ENCODE data around the gene CLTA. TPM values are rescaled to one million over a fixed set of nuclear protein-coding genes. Genes with fewer than 3 reads are reported as not detected.

CLTA gene
- total and polyA plus RNA-seq, 2 of the 8 experiments (the other 6 are each of a cell fraction or from before 2014, with no cell fraction given): 137 to 236 TPM

- Histone ChIP-seq H3K56ac (replicated peaks; ENCODE audit: insufficient read length, low read depth, low read length) (no peak overlapping the region), H3K23ac (ENCODE audit: insufficient read length) (no peak overlapping the region)
- no peak for FAIRE-seq
These were observed 30.9 kb downstream of the CLTA start for GRCh38 chr9:36221667-36222066.

More at GRCh38 chr9:36221667-36222066, 30.9 kb downstream of the CLTA start:
- Histone ChIP-seq H2AK5ac (ENCODE audit: low read depth, low read length) (no peak overlapping the region), H4K5ac (ENCODE audit: insufficient read length, low read depth, low read length) (no peak overlapping the region), H2BK20ac (ENCODE audit: low read length) (no peak overlapping the region), H3K4me2 (ENCODE audit: insufficient read depth in 1 of 2, low read depth in 2 of 2, low read length in 2 of 2) (no peak overlapping the region), H3K36me3 (ENCODE audit: control insufficient read depth in 2 of 4, insufficient read depth in 4 of 4, low read length in 3 of 4) (peaks cover 7 to 46% (median 33%) of the 10 kb centered on the region in 4 experiments), H2AFZ (ENCODE audit: low read length) (no peak overlapping the region), H4K20me1 (replicated peaks in 1 of 2; ENCODE audit: control insufficient read depth in 1 of 2, insufficient read depth in 2 of 2, low read length in 2 of 2) (peaks cover 2 to 3% of the 10 kb centered on the region in 2 experiments), H3K14ac (ENCODE audit: insufficient read length) (no peak overlapping the region), H3K18ac (ENCODE audit: extremely low read depth, low read length) (no peak overlapping the region), H4K91ac (replicated peaks; ENCODE audit: insufficient read length, low read length) (no peak overlapping the region), H3K4ac (replicated peaks; ENCODE audit: insufficient read length, low read depth, low read length) (no peak overlapping the region), H2BK5ac (ENCODE audit: low read depth, low read length) (no peak overlapping the region), H3K27ac (ENCODE audit: low read depth, low read length) (no peak overlapping the region), H3K4me3 (ENCODE audit: extremely low read depth in 1 of 4, insufficient read depth in 2 of 4, low read depth in 3 of 4, low read length in 4 of 4) (no peak overlapping the region), H2BK15ac (ENCODE audit: low read length) (no peak overlapping the region), H3K23me2 (ENCODE audit: low read depth, low read length) (no peaks in the 10 kb centered on the region), H2BK12ac (ENCODE audit: low read depth, low read length) (no peak overlapping the region), H3K79me2 (ENCODE audit: control insufficient read depth in 1 of 2, insufficient read depth in 2 of 2, low read length in 2 of 2) (no peaks in the 10 kb centered on the region; a peak in 1 of 4 replicates), H3K79me1 (ENCODE audit: low read depth, low read length) (peaks cover 9% of the 10 kb centered on the region), H3K9me3 (ENCODE audit: insufficient read depth in 2 of 2, low read depth in 1 of 2, low read length in 1 of 2) (peaks cover 0 to 3% of the 10 kb centered on the region in 2 experiments; a peak in 1 of 4 replicates), H3K9ac (replicated peaks in 1 of 4; ENCODE audit: extremely low read depth in 1 of 4, low read depth in 3 of 4, low read length in 3 of 4) (no peak overlapping the region), H4K8ac (ENCODE audit: extremely low read depth, insufficient read depth, low read length) (no peak overlapping the region), H3K4me1 (replicated peaks in 1 of 4; ENCODE audit: control insufficient read depth in 3 of 4, insufficient read depth in 4 of 4, low read length in 3 of 4) (no peaks in the 10 kb centered on the region), H2BK120ac (replicated peaks; ENCODE audit: low read depth, low read length) (no peak overlapping the region), H3K27me3 (replicated peaks in 1 of 4; ENCODE audit: control insufficient read depth in 3 of 4, extremely low read depth in 1 of 4, insufficient read depth in 3 of 4, low read length in 3 of 4) (no peaks in the 10 kb centered on the region)
- ChIA-PET CTCF (ENCODE audit: partially characterized antibody) (interaction anchor here (1.8 kb wide), 1 partner anchor 119 kb away, joined by 8 read pairs; no protein-coding TSS in a partner anchor), POLR2A (ENCODE audit: partially characterized antibody) (no interaction called here)
- WGBS, 2 experiments (ENCODE audit: extremely low coverage in 1 of 2, insufficient coverage in 1 of 2, insufficient read length in 1 of 2, insufficient replicate concordance in 2 of 2, low coverage in 1 of 2, low lambda C conversion rate in 2 of 2, missing lambda C conversion rate in 1 of 2): 92% methylated on average over 3 of the region's 3 CpGs; no CpG with 5 or more reads in 1 of the 2 experiments
- TF ChIP-seq CREB1 (IDR thresholded peaks at IDR 0.05): no peak
- no peak for TF ChIP-seq POLR2AphosphoS5 (IDR thresholded peaks at IDR 0.05; ENCODE audit: low read depth, low read length)
- TF ChIP-seq RNF2 (IDR thresholded peaks at IDR 0.05; ENCODE audit: borderline replicate concordance, low read depth, low read length, missing control alignments, poor library complexity, severe bottlenecking): no peak
- TF ChIP-seq SP4 (IDR thresholded peaks at IDR 0.05; ENCODE audit: low read length): no peak
- TF ChIP-seq TAF1 (IDR thresholded peaks at IDR 0.05; ENCODE audit: low read depth, low read length): no peak
- TF ChIP-seq FOSL1 (IDR thresholded peaks at IDR 0.05; ENCODE audit: insufficient read depth, low read depth, low read length): no peak
- no peak for TF ChIP-seq SRF (IDR thresholded peaks at IDR 0.05; ENCODE audit: low read depth, low read length)
- TF ChIP-seq SAP30 (IDR thresholded peaks at IDR 0.05; ENCODE audit: insufficient read depth, insufficient replicate concordance, low read length): no peak
- no peak for DNase-seq (ENCODE audit: low read depth in 1 of 2, low spot score in 2 of 2)

All from H1 (cell line).